Suprapubic skin (tissue), 3 donors: ENCODE results near the gene CLEC4F.

Experiments used
- EP300 ChIP-seq: sonication (generic); formaldehyde crosslinking; IDR thresholded peaks from one replicate; pipeline ENCODE4 v1.6.1; 2017; ENCODE audit warnings: antibody characterized with exemption
- TF ChIP-seq, protein P1 (sequence below), 2 donors: fragments of 200-600 bp in 1 of 2; fragments of 450-650 bp in 1 of 2; sonication (generic) in 1 of 2; IDR thresholded peaks; one replicate each; pipeline ENCODE4 v1.5.1; 2016 to 2019; ENCODE audit warnings: antibody characterized with exemption in 2 of 2, mild to moderate bottlenecking in 1 of 2, moderate library complexity in 1 of 2

- no peak for TF ChIP-seq EP300
- TF ChIP-seq, protein P1, sequence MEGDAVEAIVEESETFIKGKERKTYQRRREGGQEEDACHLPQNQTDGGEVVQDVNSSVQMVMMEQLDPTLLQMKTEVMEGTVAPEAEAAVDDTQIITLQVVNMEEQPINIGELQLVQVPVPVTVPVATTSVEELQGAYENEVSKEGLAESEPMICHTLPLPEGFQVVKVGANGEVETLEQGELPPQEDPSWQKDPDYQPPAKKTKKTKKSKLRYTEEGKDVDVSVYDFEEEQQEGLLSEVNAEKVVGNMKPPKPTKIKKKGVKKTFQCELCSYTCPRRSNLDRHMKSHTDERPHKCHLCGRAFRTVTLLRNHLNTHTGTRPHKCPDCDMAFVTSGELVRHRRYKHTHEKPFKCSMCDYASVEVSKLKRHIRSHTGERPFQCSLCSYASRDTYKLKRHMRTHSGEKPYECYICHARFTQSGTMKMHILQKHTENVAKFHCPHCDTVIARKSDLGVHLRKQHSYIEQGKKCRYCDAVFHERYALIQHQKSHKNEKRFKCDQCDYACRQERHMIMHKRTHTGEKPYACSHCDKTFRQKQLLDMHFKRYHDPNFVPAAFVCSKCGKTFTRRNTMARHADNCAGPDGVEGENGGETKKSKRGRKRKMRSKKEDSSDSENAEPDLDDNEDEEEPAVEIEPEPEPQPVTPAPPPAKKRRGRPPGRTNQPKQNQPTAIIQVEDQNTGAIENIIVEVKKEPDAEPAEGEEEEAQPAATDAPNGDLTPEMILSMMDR (IDR thresholded peaks at IDR 0.05) = no peak
These were observed 12.0 kb upstream of the CLEC4F start for GRCh38 chr2:70832386-70832785.
